Stimulated activated CD8-positive, alpha-beta memory T cell treated with anti-CD3 and anti-CD28 coated beads, Interleukin-15, amount 100 ng/mL, for 24 hours (primary cell): ENCODE measurements around the gene HTRA2.

Source experiments
- DNase-seq: peaks from one replicate; pipeline ENCODE4 v3.0.0-alpha.2; 2020; ENCODE audit warnings: low read depth

HTRA2 gene

GRCh38 chr2:74542978-74543377, 13.2 kb downstream of the HTRA2 start:
- DNase-seq = no peak

- no peak for DNase-seq
Observed at GRCh38 chr2:74544634-74545033, 14.9 kb downstream of the HTRA2 start.

GRCh38 chr2:74546004-74546403, 16.3 kb downstream of the HTRA2 start:
- no peak for DNase-seq

GRCh38 chr2:74548285-74548899, 18.7 kb downstream of the HTRA2 start:
- no peak for DNase-seq

- DNase-seq = no peak
Observed at GRCh38 chr2:74548900-74549826, 19.4 kb downstream of the HTRA2 start.

- no peak for DNase-seq
Observed at GRCh38 chr2:74550231-74550630, 20.5 kb downstream of the HTRA2 start.

GRCh38 chr2:74551530-74551929, 21.8 kb downstream of the HTRA2 start:
- DNase-seq = no peak

- DNase-seq = no peak
Observed at GRCh38 chr2:74551942-74552913, 22.5 kb downstream of the HTRA2 start.

- no peak for DNase-seq
Observed at GRCh38 chr2:74552914-74553811, 23.4 kb downstream of the HTRA2 start.

- DNase-seq = peak; percentile 67
Observed at GRCh38 chr2:74553892-74554819, 24.4 kb downstream of the HTRA2 start, which contains the start of the genes DOK1 and LOXL3. Gene DOK1, plus strand, starts transcription at chr2:74554720. Its CDS starts 35 bp downstream, at chr2:74554755. Gene LOXL3, minus strand, starts transcription at chr2:74553942. Its CDS starts 1,308 bp downstream, at chr2:74552634.

- no peak for DNase-seq
Observed at GRCh38 chr2:74554820-74555531, 25.2 kb downstream of the HTRA2 start.

GRCh38 chr2:74555610-74556103, 25.9 kb downstream of the HTRA2 start:
- DNase-seq = no peak

GRCh38 chr2:74556159-74556558, 26.4 kb downstream of the HTRA2 start:
- no peak for DNase-seq

- no peak for DNase-seq
Observed at GRCh38 chr2:74556831-74557370, 27.2 kb downstream of the HTRA2 start.

GRCh38 chr2:74558284-74559230, 28.8 kb downstream of the HTRA2 start:
- DNase-seq = no peak

GRCh38 chr2:74559912-74560311, 30.2 kb downstream of the HTRA2 start:
- DNase-seq = no peak

GRCh38 chr2:74560591-74560990, 30.9 kb downstream of the HTRA2 start:
- no peak for DNase-seq
